ENCODE data around the gene USP9X.
A peak's percentile ranks its signal among the peaks of the same experiment; 100 is the strongest.
"Not testable (repeated sequence)": the region's sequence is repeated elsewhere in the genome, so short reads cannot be mapped to it uniquely, and the experiment has no call there.

USP9X gene

GRCh38 chrX:41116948-41117347, 31.7 kb downstream of the USP9X start:
- no peak for DNase-seq (ENCODE audit: extremely low spot score, insufficient read length, low read depth)
- peak; percentile 98 for FAIRE-seq

GRCh38 chrX:41118156-41118555, 32.9 kb downstream of the USP9X start:
- peak; percentile 57 for FAIRE-seq
- no peak for DNase-seq (ENCODE audit: extremely low spot score, insufficient read length, low read depth)

GRCh38 chrX:41119803-41120202, 34.6 kb downstream of the USP9X start:
- FAIRE-seq (peak; percentile 73), DNase-seq (ENCODE audit: extremely low spot score, insufficient read length, low read depth) (no peak)

- DNase-seq (ENCODE audit: extremely low spot score, insufficient read length, low read depth) (no peak), FAIRE-seq (no peak)
Measured at GRCh38 chrX:41121766-41122165, 36.5 kb downstream of the USP9X start.

- FAIRE-seq = no peak
Measured at GRCh38 chrX:41122664-41123257, 37.5 kb downstream of the USP9X start.

GRCh38 chrX:41127477-41128192, 42.4 kb downstream of the USP9X start:
- FAIRE-seq = peak; percentile 88
- no peak for DNase-seq (ENCODE audit: extremely low spot score, insufficient read length, low read depth)

More at GRCh38 chrX:41122664-41123257, 37.5 kb downstream of the USP9X start:
- DNase-seq (ENCODE audit: extremely low spot score, insufficient read length, low read depth) = no peak

GRCh38 chrX:41128955-41129354, 43.7 kb downstream of the USP9X start:
- FAIRE-seq (no peak), DNase-seq (ENCODE audit: extremely low spot score, insufficient read length, low read depth) (no peak)

- no peak for FAIRE-seq
- no peak for DNase-seq (ENCODE audit: extremely low spot score, insufficient read length, low read depth)
Measured at GRCh38 chrX:41131766-41132165, 46.5 kb downstream of the USP9X start.

GRCh38 chrX:41133551-41133950, 48.3 kb downstream of the USP9X start:
- FAIRE-seq = no peak
- DNase-seq (ENCODE audit: extremely low spot score, insufficient read length, low read depth) = no peak

- DNase-seq (ENCODE audit: extremely low spot score, insufficient read length, low read depth) (no peak), FAIRE-seq (no peak)
Measured at GRCh38 chrX:41137589-41137988, 52.3 kb downstream of the USP9X start.

GRCh38 chrX:41142130-41142910, 57.1 kb downstream of the USP9X start:
- DNase-seq (ENCODE audit: extremely low spot score, insufficient read length, low read depth) (no peak), FAIRE-seq (no peak)

GRCh38 chrX:41144873-41145272, 59.6 kb downstream of the USP9X start:
- DNase-seq (ENCODE audit: extremely low spot score, insufficient read length, low read depth) (no peak), FAIRE-seq (no peak)

GRCh38 chrX:41145920-41146608, 60.8 kb downstream of the USP9X start:
- no peak for DNase-seq (ENCODE audit: extremely low spot score, insufficient read length, low read depth)
- no peak for FAIRE-seq

GRCh38 chrX:41148553-41148952, 63.3 kb downstream of the USP9X start:
- no peak for DNase-seq (ENCODE audit: extremely low spot score, insufficient read length, low read depth)
- FAIRE-seq = no peak

GRCh38 chrX:41150043-41150442, 64.8 kb downstream of the USP9X start:
- no peak for DNase-seq (ENCODE audit: extremely low spot score, insufficient read length, low read depth)
- FAIRE-seq = no peak

- DNase-seq (ENCODE audit: extremely low spot score, insufficient read length, low read depth); FAIRE-seq: not testable (repeated sequence)
Measured at GRCh38 chrX:41151726-41152125, 66.5 kb downstream of the USP9X start.

GRCh38 chrX:41152221-41152620, 67.0 kb downstream of the USP9X start:
- DNase-seq (ENCODE audit: extremely low spot score, insufficient read length, low read depth) (no peak), FAIRE-seq (peak; percentile 55)

- DNase-seq (ENCODE audit: extremely low spot score, insufficient read length, low read depth) = no peak
- FAIRE-seq = no peak
Measured at GRCh38 chrX:41153448-41153847, 68.2 kb downstream of the USP9X start.

GRCh38 chrX:41153957-41154356, 68.7 kb downstream of the USP9X start:
- no peak for DNase-seq (ENCODE audit: extremely low spot score, insufficient read length, low read depth)
- FAIRE-seq = no peak

GRCh38 chrX:41164449-41164848, 79.2 kb downstream of the USP9X start:
- DNase-seq (ENCODE audit: extremely low spot score, insufficient read length, low read depth) (no peak), FAIRE-seq (no peak)
